Head of caudate nucleus (tissue), 42 donors: ENCODE data around the gene FGFRL1.
"Not testable (repeated sequence)": the region's sequence is repeated elsewhere in the genome, so short reads cannot be mapped to it uniquely, and the experiment has no call there.

Experiments used
- DNase-seq, 42 donors: peaks; one replicate each; pipeline versions ENCODE4 v3.0.0 to v3.0.0-alpha.2; 2020 to 2021; ENCODE audit warnings: mixed read lengths in 7 of 42
- intact Hi-C: fragments of 100-400 bp; cut with DNase I; formaldehyde crosslinking; loops from one replicate; pipeline ENCODE4 v1.15.0; 2022

The FGFRL1 gene

DNA sequence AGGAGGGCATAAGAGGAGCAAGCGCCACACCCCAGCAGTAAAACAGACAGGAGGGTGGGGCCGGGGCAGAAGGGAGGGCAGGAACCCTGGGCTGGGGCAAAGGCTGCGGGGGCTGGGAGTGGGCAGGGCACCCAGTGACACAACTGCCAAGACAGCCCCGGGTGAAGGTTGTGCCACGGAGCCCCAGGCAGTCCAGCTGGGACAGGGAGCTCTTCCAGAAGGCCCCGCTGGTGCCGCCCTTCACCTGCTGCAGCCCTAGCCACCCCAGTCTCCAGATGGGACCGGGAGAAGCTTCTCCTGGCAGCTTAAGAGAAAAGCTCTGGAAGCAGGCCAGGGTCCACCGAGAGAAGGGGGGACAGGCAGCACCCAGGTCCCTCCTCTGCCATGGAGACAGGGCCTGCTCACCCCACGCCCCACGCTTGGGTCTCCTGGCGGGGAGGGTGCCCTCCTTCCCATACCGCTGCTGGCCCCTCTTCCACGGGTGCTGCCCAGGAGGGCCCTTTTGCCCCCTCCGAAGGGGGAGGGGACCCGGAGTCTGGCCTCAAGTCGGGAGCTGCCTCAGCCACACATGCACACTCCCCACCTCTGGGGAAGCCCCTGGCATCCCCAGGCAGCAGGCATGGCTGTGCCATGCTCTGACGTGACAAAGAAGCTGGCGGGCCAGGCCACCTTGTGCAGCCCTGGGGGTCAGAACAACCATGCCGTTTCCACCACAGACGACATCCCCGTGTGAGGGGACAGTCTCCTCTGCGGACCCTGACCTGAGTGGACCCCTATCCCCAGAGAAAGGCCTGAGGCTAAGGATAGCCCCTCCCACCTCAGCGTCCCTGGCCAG is 39.5 kb upstream of the FGFRL1 start:
- intact Hi-C loops, result loop anchor here (5.0 kb wide), 1 partner anchor 40 kb away; the partner anchor contains the start of genes GAK and TMEM175

DNA sequence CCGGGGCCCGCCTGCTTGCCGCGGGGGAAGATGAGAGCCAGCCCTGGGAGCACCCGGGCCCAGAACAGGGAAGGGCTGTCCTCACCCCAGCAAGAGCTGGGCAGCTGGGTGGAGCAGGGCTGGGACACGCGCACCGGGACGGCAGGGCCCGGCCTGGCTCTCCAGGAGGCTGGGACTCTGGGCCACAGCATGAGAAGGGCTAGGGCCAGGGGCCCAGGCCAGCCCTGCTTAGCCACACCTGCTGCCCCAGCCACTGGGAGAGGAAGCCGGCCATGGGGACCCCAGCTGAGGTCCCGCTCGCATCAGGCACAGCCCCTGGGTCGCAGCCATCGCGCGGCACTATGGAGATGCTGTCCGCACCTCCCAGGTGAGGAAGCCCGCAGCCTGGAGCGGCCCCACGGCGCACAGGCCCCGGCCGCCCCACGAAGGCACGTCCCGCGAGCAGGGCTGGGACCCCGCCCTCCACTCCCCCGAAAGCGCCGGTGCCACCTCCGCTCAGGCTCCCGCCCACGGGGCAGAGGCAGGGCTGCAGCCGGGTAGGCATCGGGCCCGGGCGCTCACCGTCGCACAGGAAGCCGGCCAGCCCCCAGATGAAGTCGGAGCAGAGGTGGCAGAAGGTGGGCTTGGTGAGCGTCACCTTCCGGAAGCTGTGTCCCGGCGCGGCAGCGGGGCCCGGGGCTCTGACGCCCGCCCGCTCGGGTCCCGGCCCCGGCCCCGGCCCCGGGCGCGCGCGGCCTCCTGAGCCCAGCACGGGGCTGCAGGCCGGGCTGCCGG is 38.6 kb upstream of the FGFRL1 start:
- intact Hi-C loops, result loop anchor here (5.0 kb wide), 1 partner anchor 41 kb away; the partner anchor contains the start of genes GAK and TMEM175
- peak in 26 of 42 donors; percentile 17 to 72 (median 46) for DNase-seq

More for the DNA sequence above, 39.5 kb upstream of the FGFRL1 start:
- DNase-seq, result no peak

- intact Hi-C loops, result loop anchor here (5.0 kb wide), 1 partner anchor 41 kb away; the partner anchor contains the start of genes GAK and TMEM175
- peak; percentile 73 to 96 (median 92) for DNase-seq
Observed at GRCh38 chr4:973431-974397, 37.7 kb upstream of the FGFRL1 start, which contains the start of gene DGKQ. DGKQ (minus strand) TSS chr4:973569; CDS start chr4:973482, 87 bp downstream.

- intact Hi-C loops, result loop anchor here (5.0 kb wide), 1 partner anchor 42 kb away; the partner anchor contains the start of genes GAK and TMEM175
- no peak for DNase-seq
Observed at GRCh38 chr4:974668-975067, 36.8 kb upstream of the FGFRL1 start.

GRCh38 chr4:976016-976415 is 35.4 kb upstream of the FGFRL1 start:
- DNase-seq, intact Hi-C loops: not testable (repeated sequence)

- no peak for DNase-seq
- intact Hi-C loops, result no loop called here
Observed at GRCh38 chr4:978957-979701, 32.3 kb upstream of the FGFRL1 start.

GRCh38 chr4:982291-982690 is 29.1 kb upstream of the FGFRL1 start:
- intact Hi-C loops, result no loop called here
- DNase-seq, result no peak

DNA sequence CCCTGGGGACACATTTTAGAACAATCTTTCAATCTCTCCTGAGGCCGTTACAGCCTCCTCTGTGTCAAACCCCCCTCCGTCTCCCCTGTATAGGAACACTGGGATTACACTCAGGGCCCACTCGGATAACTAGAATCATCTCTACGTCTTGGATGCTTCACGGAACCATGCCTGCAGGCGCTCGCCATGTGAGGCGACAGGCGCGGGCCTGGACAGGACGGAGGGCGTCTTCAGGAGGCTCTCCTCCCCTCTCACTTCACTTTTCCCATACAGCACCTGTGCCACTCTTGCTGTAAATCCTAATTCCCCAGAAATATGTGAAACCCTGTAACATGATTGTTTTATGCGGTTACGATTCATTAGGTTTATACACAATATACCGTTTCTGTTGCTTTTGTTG is 28.6 kb upstream of the FGFRL1 start:
- no peak for DNase-seq
- intact Hi-C loops, result no loop called here

- DNase-seq, result no peak
- intact Hi-C loops, result no loop called here
Observed at GRCh38 chr4:984336-985054, 26.9 kb upstream of the FGFRL1 start.

GRCh38 chr4:985123-985830 is 26.1 kb upstream of the FGFRL1 start:
- intact Hi-C loops, result no loop called here
- DNase-seq, result peak in 34 of 42 donors; percentile 32 to 74 (median 54)

GRCh38 chr4:986428-986878 is 25.0 kb upstream of the FGFRL1 start:
- DNase-seq, result peak in 2 of 42 donors; percentile 27 to 44
- intact Hi-C loops, result no loop called here

- intact Hi-C loops, result no loop called here
- DNase-seq, result peak; percentile 70 to 97 (median 92)
Observed at GRCh38 chr4:986879-987623, 24.4 kb upstream of the FGFRL1 start, which contains the start of gene IDUA. IDUA (plus strand) TSS chr4:987044; CDS start chr4:987085, 41 bp downstream.

DNA sequence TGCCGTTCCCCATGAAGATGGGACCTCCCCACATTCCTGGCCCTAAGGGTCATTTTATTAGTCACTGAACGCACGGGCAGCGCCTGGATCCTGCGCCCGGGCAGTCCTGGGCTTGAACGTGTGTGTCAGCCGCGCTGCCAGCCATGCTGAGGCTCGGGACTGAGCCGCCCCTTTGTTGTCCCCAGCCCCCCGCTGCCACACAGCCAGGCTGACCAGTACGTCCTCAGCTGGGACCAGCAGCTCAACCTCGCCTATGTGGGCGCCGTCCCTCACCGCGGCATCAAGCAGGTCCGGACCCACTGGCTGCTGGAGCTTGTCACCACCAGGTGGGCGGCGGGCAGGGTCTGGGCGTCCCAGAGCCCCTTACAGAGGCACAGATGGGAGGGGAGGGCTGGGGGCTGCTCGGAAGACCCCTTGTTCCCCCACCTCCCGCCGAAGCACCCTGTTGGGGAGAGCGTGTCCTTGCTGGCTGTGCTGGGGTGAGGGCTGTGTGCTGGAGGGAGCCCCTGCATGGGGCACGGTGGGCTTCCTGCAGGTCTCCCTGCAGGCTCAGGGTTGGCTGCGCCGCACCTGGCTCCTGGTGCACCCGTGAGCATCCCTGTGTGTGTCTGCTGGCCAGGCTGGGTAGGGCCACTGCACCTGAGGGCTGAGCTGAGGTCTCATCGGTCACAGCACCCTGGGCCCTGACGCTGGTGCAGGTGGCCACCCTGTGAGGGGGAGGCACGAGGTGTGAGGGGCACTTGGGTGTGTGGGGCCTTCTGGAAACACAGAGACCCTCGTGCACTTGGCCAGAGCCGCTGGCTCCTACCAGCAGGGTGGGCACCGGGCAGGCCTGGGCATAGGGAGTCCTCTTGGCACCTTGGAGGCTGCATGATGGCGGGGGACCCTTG is 23.6 kb upstream of the FGFRL1 start:
- intact Hi-C loops, result no loop called here
- DNase-seq, result no peak
